ENCODE results near the gene CDS2.
"Not testable (repeated sequence)": the region's sequence is repeated elsewhere in the genome, so short reads cannot be mapped to it uniquely, and the experiment has no call there.

Gene CDS2

DNA sequence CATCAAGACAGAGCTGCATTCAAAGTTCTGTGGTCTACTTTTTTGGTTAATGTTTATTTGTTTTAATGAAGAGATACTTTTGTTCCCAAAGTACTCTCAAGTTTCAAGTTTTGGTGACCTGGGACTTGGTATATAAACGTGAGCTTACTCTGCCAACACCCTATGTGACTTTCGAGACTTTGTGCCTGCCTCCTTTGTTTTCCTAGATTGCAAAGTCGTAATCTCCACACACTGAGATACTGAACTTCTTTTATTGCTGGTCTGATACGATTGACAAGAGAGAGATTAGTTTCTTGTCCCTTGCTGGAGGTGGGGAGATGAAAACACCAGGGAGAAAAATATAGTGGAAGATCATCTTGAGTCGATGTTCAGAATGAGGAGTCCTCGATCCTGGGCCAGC is 34.9 kb upstream of the CDS2 start:
- H3K27ac ChIP-seq: no peak overlapping the region
- TF ChIP-seq, protein P1, sequence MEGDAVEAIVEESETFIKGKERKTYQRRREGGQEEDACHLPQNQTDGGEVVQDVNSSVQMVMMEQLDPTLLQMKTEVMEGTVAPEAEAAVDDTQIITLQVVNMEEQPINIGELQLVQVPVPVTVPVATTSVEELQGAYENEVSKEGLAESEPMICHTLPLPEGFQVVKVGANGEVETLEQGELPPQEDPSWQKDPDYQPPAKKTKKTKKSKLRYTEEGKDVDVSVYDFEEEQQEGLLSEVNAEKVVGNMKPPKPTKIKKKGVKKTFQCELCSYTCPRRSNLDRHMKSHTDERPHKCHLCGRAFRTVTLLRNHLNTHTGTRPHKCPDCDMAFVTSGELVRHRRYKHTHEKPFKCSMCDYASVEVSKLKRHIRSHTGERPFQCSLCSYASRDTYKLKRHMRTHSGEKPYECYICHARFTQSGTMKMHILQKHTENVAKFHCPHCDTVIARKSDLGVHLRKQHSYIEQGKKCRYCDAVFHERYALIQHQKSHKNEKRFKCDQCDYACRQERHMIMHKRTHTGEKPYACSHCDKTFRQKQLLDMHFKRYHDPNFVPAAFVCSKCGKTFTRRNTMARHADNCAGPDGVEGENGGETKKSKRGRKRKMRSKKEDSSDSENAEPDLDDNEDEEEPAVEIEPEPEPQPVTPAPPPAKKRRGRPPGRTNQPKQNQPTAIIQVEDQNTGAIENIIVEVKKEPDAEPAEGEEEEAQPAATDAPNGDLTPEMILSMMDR (conservative IDR thresholded peaks at IDR 0.05): no peak
- no peak for TF ChIP-seq ZFX (IDR thresholded peaks at IDR 0.05)

DNA sequence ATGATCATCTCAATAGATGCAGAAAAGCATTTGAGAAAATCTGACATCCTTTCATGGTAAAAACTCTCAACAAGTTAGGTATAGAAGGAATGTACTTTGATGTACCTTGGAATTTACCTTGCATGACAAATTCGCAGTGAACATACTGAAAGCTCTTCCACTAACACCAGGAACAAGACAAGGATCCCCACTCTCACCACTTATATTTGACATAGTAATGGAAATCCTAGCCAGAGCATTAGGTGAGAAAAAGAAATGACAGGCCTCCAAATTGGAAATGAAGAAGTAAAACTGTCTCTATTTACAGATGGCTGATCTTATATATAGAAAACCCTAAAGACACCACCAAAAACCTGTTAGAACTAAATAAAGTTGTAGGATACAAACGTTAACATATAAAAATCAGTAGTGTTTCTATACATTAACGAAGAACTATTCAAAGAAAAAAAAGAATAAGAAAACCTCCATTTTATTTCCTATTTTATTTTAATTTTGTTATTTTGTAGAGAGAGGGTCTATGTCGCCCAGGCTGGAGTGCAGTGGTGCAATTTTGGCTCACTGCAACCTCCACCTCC is 34.0 kb upstream of the CDS2 start:
- no peak overlapping the region for H3K27ac ChIP-seq

DNA sequence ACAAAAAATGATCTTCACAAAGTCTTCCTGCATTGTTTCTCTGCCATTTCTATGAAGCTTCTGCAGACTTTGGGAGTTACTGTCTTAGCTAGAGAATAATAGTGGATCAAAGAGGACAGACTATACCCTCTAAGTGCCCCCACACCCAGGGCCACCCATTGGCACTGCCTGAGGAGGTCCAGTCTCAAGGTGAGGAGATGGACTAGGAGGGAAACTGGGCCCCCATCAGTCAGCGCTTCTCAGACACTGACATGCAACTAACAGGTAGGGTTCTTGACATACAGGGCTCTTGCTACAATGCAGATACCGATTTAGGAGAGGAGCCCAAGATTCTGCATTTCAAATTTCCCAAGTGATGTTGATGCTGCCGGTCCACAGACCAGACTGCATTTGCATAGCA is 31.4 kb upstream of the CDS2 start:
- no peak overlapping the region for H3K27ac ChIP-seq
- TF ChIP-seq, protein P1 (conservative IDR thresholded peaks at IDR 0.05): no peak
- TF ChIP-seq ZFX (IDR thresholded peaks at IDR 0.05): no peak

More for the DNA sequence above, 34.0 kb upstream of the CDS2 start:
- TF ChIP-seq, protein P1 (conservative IDR thresholded peaks at IDR 0.05): no peak
- TF ChIP-seq ZFX (IDR thresholded peaks at IDR 0.05): no peak

DNA sequence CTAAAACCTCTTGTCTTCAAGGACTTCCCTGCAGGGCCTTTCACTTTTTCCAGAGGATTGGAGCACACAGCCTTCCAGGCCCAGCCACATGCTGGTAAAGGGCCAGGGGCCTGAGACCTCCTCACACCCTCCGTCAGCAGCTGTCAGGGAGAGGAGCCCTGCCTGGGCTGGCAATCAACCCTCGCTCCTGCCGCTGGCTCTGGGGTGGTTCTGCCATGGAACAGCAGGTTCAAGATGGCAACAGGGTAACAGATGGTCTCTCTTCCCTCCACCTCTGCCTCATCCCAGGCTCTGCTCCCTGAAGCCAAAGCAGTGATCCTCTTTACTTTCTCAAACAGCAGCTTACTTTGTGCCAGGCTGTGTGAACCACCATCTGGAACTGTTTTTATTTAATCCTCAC is 30.9 kb upstream of the CDS2 start:
- TF ChIP-seq, protein P1 (conservative IDR thresholded peaks at IDR 0.05): no peak
- no peak for TF ChIP-seq ZFX (IDR thresholded peaks at IDR 0.05)
- no peak overlapping the region for H3K27ac ChIP-seq

DNA sequence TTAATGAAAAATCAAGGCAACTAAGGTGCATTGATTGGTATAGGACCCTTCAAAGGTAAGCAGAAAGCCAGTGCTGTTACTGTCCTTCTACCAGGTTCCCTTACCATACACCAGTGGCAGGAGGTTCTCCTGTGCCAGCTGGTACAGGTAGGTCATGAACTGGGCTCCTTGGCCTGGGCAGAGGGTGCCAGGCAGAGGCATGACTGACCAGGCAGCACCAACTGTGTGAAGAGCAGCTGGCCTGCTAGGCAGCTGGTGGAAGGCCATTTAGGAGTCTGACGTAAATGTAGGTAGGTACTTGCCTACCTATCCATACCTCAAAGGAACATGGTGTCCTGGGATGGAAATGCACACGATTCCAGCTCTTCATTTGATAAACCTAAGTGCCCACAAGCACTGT is 30.3 kb upstream of the CDS2 start:
- H3K27ac ChIP-seq: no peak overlapping the region
- TF ChIP-seq ZFX (IDR thresholded peaks at IDR 0.05): no peak
- TF ChIP-seq, protein P1 (conservative IDR thresholded peaks at IDR 0.05): no peak

DNA sequence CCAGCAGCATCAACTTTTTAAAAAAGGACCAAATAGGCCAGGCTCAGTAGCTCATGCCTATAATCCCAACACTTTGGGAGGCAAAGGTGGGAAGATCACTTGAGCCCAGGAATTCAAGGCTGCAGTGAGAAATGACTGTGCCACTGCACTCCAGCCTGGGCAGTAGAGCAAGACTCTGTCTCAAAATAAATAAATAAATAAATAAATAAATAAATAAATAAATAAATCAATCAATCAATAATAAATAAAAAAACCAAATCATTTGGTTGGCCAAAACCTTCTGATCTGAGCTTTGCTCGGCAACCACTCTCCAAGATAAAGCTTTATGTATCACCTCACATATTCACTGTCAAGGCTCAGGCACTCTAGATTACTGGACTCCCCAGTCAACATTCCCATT is 27.8 kb upstream of the CDS2 start:
- peak overlapping the region; percentile 44; the same call in 1 of the 2 replicates for H3K27ac ChIP-seq

DNA sequence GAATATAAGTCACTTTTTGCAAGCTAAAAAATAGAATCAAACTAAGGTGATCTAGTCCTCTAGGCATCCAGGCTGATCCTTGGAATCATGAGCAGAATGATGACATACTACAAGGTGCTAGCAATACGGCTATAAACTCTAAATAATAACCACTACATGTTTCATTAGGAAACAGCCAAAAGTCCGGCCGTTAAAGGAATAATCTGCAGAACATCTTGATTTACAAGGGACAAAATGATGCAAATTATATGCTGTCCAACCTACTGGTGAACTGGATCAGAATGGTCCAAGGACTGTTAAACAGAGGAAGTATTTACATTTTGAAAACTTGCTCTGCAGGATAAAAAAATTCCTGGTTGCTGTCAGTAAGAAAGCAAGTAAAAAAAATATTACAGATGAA is 26.9 kb upstream of the CDS2 start:
- not testable (repeated sequence) for H3K27ac ChIP-seq

DNA sequence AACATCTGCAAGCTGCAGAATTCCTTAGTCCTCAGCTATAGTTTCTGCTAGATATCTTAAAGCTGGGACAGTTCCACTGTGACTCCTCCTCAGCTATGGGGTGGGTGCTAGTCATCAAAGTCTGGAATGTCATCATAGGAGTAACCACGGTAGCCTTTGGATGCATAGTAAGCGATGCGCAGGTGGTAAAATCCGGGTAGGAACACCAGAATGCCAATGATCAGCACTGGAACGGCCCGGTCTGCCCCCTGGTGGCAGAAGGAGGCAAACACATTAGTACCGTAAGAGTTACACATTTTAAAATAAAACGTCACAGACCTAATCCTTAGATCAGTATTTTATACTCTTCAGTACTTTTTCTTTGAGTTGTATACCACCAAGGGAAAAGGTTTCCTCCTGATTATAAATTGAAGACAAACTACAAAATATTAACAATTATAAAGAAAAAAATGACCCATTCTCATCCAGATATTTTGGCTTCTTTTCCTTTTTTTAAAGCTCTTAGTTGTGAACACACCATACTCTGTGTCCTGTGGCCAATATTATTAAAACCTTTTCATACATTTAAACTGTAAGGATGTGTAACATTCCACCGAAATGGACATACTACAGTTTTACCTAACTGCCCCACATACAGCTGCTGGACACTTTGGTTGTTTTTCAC is 26.0 kb upstream of the CDS2 start:
- TF ChIP-seq ZFX (IDR thresholded peaks at IDR 0.05): no peak
- TF ChIP-seq, protein P1 (conservative IDR thresholded peaks at IDR 0.05): peak; percentile 89
- H3K27ac ChIP-seq: no peak overlapping the region
